Upper lobe of left lung (tissue), 6 donors: ENCODE results near the gene DUSP2. TPM values are rescaled to one million over a fixed set of nuclear protein-coding genes. Genes with fewer than 3 reads are reported as not detected.

Source experiments
- ATAC-seq, 2 donors: fragments of 200-7000 bp; cut with Tn5 transposase; one replicate each; pipeline ENCODE4 v1.9.1; 2022; ENCODE audit warnings: mild to moderate bottlenecking in 2 of 2, moderate library complexity in 2 of 2; ENCODE audit not compliant: low FRiP score in 2 of 2
- DNase-seq, 2 donors: peaks; one replicate each; pipeline ENCODE4 v3.0.0-alpha.2; 2019 to 2020
- H3K27ac ChIP-seq, 4 donors: fragments of 200-600 bp; sonication (generic); one replicate each; pipeline ENCODE4 v1.5.1; 2016 to 2019
- H3K27me3 ChIP-seq, 4 donors: fragments of 200-600 bp; sonication (generic); one replicate each; pipeline ENCODE4 v1.5.1; 2017 to 2019
- H3K36me3 ChIP-seq, 4 donors: fragments of 200-600 bp; sonication (generic); one replicate each; pipeline ENCODE4 v1.5.1; 2016 to 2019
- H3K4me1 ChIP-seq, 4 donors: fragments of 200-600 bp; sonication (generic); one replicate each; pipeline ENCODE4 v1.5.1; 2018 to 2019
- H3K4me3 ChIP-seq, 4 donors: fragments of 200-600 bp; sonication (generic); one replicate each; pipeline ENCODE4 v1.5.1; 2017 to 2019; ENCODE audit warnings: mild to moderate bottlenecking in 2 of 4, moderate library complexity in 1 of 4
- H3K9me3 ChIP-seq, 4 donors: fragments of 200-600 bp; sonication (generic); one replicate each; pipeline ENCODE4 v1.5.1; 2018 to 2019
- CTCF ChIP-seq, 6 experiments: fragments of 450-650 bp in 4 of 6; fragments of 200-600 bp in 2 of 6; sonication (generic) in 2 of 6; IDR thresholded peaks; one replicate each; pipeline ENCODE4 v1.5.1; 2016 to 2019; ENCODE audit warnings: antibody characterized with exemption in 6 of 6
- EP300 ChIP-seq, 4 donors: sonication (generic); formaldehyde crosslinking; IDR thresholded peaks; one replicate each; pipeline ENCODE4 v1.5.1; 2017; ENCODE audit warnings: antibody characterized with exemption in 4 of 4, control low read depth in 2 of 4
- POLR2A ChIP-seq, 4 donors: fragments of 450-650 bp; IDR thresholded peaks; one replicate each; pipeline ENCODE4 v1.5.1; 2016 to 2017; ENCODE audit warnings: antibody characterized with exemption in 4 of 4, mild to moderate bottlenecking in 2 of 4
- POLR2AphosphoS5 ChIP-seq, 2 donors: sonication (generic); formaldehyde crosslinking; IDR thresholded peaks; one replicate each; pipeline ENCODE4 v1.5.1; 2017; ENCODE audit warnings: antibody characterized with exemption in 2 of 2
- WGBS, 2 donors: methylation state at CpG; one replicate each; pipeline ENCODE4 v1.1.5; 2017 to 2018; 5-methylcytosine and 5-hydroxymethylcytosine counted together
- total RNA-seq, 6 donors: library from RNA; depleted of rRNA in 4 of 6; stranded (reverse); fragments of >200 nt in 4 of 6; gene quantifications; one replicate each; pipeline versions ENCODE4 v1.1.0 to v1.2.1, GENCODE V29; 2016 to 2021
- donor health status: DM: no; HTN: no; CAD: no; lungs with moderate emphysema.
- donor health status: DM: no; HTN: yes; CAD: no; lungs with severe emphysema.

The DUSP2 gene
- total RNA-seq, 6 donors from 2014 or later = 6.9 to 21.0 (median 12.5) TPM

DNA sequence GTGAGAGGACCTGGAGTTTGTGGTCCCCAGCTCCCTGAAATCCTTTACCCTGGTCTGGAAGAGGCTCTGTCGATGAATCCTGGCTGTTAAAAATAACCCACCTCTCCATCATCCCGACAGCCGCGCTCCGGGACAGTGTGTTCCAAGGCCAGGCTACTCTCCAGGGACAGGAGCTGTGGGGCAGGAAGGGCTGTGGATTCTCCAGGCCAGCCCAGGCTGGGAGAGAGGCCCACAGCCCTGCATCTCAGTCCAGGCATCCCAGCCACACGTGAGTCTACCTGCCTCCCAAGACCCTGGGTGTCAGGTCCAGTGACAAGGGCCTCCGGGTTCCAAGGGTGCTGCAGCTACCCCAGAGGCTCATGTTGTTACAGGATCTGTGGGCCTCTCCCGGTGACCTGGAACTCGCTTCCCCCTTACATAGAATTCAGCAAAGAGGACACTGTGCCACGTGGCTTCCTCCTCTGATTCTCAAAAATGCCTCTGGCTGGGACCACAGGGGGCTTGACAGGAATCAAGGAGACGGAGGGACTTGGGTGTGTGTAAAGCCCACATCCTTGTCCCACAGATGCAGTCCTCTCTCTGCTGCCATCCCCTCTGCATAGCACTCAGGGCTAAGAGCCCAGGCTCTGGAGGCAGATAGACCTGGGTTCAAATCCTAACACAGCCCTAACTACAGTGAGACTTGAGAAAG lies 46.2 kb downstream of the DUSP2 start:
- TF ChIP-seq CTCF (IDR thresholded peaks at IDR 0.05) (no peak), POLR2A (IDR thresholded peaks at IDR 0.05) (no peak), POLR2AphosphoS5 (IDR thresholded peaks at IDR 0.05) (peak in 1 of 2 donors; percentile 29), EP300 (IDR thresholded peaks at IDR 0.05) (peak in 1 of 4 donors; percentile 20)
- DNase-seq (peak in 1 of 2 donors; percentile 12), ATAC-seq (no peak)
- no peaks in the 10 kb centered on the region for H3K27me3 ChIP-seq
- H3K4me1 ChIP-seq = no peaks in the 10 kb centered on the region
- no peaks in the 10 kb centered on the region for H3K36me3 ChIP-seq
- peak overlapping the region in 2 of 4 donors; percentile 0 to 44 for H3K27ac ChIP-seq
- H3K4me3 ChIP-seq = no peak overlapping the region
- no peaks in the 10 kb centered on the region for H3K9me3 ChIP-seq
- WGBS, 2 donors = 72 to 74% methylated on average over 9 to 11 of the region's 11 CpGs

DNA sequence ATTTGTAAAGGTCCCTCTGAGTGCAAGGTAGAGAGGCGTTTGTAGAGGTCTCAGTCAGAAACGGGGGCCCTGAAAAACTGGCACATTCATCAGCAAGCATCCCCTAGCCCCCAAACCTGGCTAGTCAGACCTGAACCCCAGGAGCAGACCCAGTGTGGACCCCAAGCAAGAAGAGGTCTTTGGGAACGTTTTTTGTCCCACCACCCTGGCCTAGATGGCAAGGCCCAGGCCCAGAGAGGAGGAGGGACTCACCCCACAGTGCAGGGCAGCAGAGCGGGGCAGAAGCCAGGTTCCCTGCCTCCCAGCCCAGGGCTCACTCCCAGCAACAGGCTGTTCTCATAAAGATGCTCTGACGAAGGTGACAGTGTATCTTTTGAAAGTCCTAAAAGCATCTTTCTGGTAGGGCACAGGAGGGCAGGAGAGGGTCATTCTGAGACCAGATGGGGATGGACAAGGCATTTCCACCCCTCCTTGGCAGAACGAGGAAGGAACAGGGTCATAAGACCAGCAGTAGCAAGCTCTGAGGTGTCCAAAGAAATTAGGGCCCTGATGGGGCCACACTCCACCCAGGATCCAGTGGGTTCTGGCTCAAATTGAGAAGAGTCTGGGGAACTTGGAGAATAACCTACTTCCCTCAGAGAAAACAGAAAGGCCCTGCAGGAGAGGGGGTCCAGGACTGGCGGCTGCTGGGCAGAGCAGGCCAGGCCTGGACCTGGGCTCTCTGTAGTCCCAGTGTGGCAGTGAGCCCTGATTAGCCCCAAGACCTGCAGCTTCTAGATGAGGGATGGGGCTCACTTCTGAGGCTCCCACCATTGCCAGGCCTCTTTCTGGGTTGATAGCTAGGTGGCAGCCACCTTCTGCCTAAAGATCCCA lies 47.1 kb downstream of the DUSP2 start:
- DNase-seq (no peak), ATAC-seq (no peak)
- 79 to 83% methylated on average over 5 to 7 of the region's 7 CpGs for WGBS, 2 donors
- TF ChIP-seq POLR2A (IDR thresholded peaks at IDR 0.05) = no peak
- TF ChIP-seq EP300 (IDR thresholded peaks at IDR 0.05) = no peak
- TF ChIP-seq CTCF (IDR thresholded peaks at IDR 0.05) = no peak
- TF ChIP-seq POLR2AphosphoS5 (IDR thresholded peaks at IDR 0.05) = no peak
- Histone ChIP-seq H3K4me1 (no peaks in the 10 kb centered on the region), H3K4me3 (no peak overlapping the region), H3K27ac (peak overlapping the region in 1 of 4 donors; percentile 44), H3K9me3 (no peaks in the 10 kb centered on the region), H3K27me3 (no peaks in the 10 kb centered on the region), H3K36me3 (no peaks in the 10 kb centered on the region)

DNA sequence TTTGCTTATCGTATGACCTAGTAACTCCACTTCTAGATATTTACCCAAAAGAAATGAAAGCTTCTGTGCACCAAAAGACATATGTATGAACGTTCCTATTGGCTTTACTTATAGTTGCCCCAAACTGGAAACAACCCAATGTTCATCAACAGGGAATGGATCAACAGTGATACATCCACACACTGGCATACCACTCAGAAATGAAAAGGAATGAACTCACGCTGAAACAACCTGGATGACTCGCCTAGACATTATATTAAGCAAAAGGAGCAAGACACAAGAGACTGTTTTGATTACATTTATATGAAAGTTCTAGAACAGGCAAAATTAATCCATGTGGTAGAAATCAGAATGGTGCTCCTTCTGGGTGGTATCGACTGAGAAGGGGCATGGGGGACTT lies 47.8 kb downstream of the DUSP2 start:
- no peak for DNase-seq
- H3K27ac ChIP-seq = no peak overlapping the region
- H3K4me3 ChIP-seq = no peak overlapping the region
- TF ChIP-seq POLR2AphosphoS5 (IDR thresholded peaks at IDR 0.05) = no peak
- no peak for TF ChIP-seq CTCF (IDR thresholded peaks at IDR 0.05)
- TF ChIP-seq POLR2A (IDR thresholded peaks at IDR 0.05) = no peak
- TF ChIP-seq EP300 (IDR thresholded peaks at IDR 0.05) = no peak
- WGBS, 2 donors = 83 to 87% methylated on average over 5 of the region's 5 CpGs
- no peaks in the 10 kb centered on the region for H3K4me1 ChIP-seq
- H3K9me3 ChIP-seq = no peaks in the 10 kb centered on the region
- ATAC-seq = no peak
- H3K36me3 ChIP-seq = no peaks in the 10 kb centered on the region
- H3K27me3 ChIP-seq = no peaks in the 10 kb centered on the region

DNA sequence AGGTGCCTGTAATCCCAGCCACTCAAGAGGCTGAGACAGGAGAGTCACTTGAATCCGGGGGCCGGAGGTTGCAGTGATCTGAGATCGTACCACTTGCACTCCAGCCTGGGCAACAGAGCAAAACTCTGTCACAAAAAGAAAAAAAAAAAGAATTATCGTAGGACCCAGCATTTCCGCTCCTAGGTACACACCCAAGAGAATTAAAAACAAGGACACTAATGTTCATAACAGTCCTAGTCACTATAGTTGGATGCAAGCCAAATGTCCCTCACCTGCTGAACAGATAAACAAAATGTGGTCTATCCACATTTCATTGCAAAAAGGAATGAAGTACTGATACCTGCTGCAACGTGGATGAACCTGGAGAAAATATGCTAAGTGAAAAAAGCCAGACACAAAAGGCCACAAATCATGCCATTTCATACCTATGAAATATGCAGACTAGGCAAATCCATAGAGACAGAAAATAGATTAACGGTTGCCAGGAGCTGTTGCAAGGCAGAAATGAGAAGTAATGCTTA lies 50.1 kb downstream of the DUSP2 start:
- WGBS, 2 donors = 64 to 66% methylated on average over 7 of the region's 7 CpGs
- Histone ChIP-seq H3K9me3 (no peaks in the 10 kb centered on the region), H3K4me1 (no peaks in the 10 kb centered on the region), H3K4me3 (no peak overlapping the region), H3K36me3 (no peaks in the 10 kb centered on the region), H3K27ac (no peak overlapping the region), H3K27me3 (no peaks in the 10 kb centered on the region)
- DNase-seq = no peak
- TF ChIP-seq POLR2AphosphoS5 (IDR thresholded peaks at IDR 0.05) (no peak), POLR2A (IDR thresholded peaks at IDR 0.05) (no peak), CTCF (IDR thresholded peaks at IDR 0.05) (no peak), EP300 (IDR thresholded peaks at IDR 0.05) (no peak)
- ATAC-seq = no peak
